GM11168 (cell line): ENCODE data around the gene ARHGAP44.

Source experiments
- in situ Hi-C: fragments of 300-500 bp; cut with MboI; formaldehyde crosslinking; loops from one replicate; pipeline ENCODE4 v1.12.0; 2022; ENCODE audit warnings: low sequenced_read_pairs; ENCODE audit not compliant: unreplicated experiment

Gene ARHGAP44

GRCh38 chr17:12987120-12987519 is 197.8 kb downstream of the ARHGAP44 start:
- in situ Hi-C loops, result no loop called here

- in situ Hi-C loops, result no loop called here
Measured at GRCh38 chr17:12990041-12990808, 200.9 kb downstream of the ARHGAP44 start.

GRCh38 chr17:12990926-12991325 is 201.6 kb downstream of the ARHGAP44 start:
- in situ Hi-C loops, result no loop called here

GRCh38 chr17:12992676-12993075 is 203.4 kb downstream of the ARHGAP44 start:
- in situ Hi-C loops, result no loop called here

GRCh38 chr17:12993631-12994030 is 204.3 kb downstream of the ARHGAP44 start:
- in situ Hi-C loops, result no loop called here

DNA sequence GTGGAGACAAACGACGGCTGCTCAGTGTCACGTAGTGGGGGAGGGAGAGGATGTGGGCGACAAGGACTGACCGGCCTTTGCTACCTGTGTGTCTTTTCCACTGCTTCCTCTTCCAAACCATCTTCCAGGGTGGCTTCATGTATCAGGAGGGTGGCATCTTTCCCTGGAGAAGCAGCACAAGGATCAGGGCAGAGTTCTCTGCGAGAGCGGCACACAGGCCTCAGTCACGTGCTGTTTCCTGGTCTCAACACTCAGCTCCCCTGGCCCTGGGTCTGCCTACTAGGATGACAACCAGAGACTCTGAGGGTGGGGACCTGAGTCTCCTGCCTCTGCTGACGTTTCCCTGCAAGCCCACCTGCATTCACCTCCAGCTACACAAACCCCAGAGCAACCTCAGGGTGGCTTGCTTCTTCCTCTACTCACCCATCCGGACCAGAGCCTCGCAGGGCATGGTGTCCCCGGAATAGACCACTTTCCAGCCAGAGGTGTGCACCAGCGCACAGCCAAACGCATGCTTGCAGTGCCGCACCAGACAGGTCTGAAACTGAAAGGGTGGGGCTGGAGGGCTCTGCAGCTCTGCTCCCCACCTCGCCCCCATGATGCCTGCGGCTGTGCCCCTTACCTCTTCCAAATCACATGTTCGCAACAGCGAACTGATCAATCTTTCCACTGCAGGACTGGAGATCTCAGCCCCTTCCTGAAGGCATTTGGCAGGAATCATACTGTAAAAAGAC is 205.2 kb downstream of the ARHGAP44 start:
- in situ Hi-C loops, result no loop called here

DNA sequence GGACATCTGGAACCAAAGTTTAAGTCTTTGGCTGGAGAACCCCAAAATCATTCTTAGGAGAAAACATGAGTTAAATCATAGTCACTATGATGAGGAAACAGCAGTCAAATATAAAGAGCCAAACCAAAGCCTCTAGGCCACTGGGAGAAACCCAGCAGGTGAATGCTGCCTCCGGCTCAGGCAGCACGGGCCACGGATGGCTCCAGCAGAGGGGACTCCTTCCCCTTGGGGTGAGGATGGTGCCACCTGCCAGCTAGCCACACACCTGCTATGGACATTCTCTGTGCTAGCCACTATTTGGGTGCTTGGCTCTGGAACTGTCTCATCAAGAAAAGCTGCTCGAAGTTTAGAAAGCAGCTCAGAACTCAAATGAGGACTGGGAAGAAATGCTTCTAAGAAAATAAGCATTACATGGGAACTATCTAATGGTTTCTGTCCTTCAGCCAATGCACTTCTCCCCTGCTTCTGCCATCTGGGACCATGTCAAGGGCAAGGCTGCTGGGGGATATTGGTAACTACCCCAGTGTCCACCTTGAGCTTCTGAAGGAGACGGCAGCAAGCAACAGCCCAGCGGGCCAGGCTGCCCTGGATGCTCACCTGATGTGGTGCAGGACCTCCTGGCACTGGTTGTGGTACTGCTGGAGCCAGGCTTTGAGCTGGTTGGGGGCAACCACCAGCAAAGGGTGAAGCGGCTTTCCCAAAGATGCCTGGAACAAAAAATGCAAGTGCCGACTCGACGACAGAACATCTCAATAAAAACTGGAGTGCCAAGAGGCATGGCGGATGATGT is 206.0 kb downstream of the ARHGAP44 start:
- in situ Hi-C loops, result no loop called here

DNA sequence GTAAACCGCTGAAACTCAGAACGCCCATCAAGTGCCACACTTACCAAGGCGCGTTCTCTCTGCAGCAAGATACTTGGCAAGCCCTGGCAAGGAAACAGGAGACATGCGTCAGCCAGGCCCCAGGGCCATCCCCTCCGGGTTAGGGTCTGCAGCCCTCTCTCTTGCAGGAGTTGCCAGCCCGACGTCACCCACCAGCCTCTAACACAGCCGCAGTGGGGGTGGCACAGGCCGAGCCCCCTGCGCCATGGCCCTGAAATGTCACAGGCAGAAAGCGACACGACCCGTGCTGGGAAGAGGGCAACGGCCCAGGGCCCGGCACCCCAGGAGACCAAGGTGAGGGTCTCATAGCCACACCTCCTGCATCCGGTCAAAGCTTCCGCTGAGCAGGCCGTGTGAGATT is 206.6 kb downstream of the ARHGAP44 start:
- in situ Hi-C loops, result no loop called here

- in situ Hi-C loops, result no loop called here
Measured at GRCh38 chr17:12996357-12996756, 207.1 kb downstream of the ARHGAP44 start.

- in situ Hi-C loops, result no loop called here
Measured at GRCh38 chr17:12996941-12997340, 207.6 kb downstream of the ARHGAP44 start.

- in situ Hi-C loops, result no loop called here
Measured at GRCh38 chr17:12998461-12998860, 209.2 kb downstream of the ARHGAP44 start.

DNA sequence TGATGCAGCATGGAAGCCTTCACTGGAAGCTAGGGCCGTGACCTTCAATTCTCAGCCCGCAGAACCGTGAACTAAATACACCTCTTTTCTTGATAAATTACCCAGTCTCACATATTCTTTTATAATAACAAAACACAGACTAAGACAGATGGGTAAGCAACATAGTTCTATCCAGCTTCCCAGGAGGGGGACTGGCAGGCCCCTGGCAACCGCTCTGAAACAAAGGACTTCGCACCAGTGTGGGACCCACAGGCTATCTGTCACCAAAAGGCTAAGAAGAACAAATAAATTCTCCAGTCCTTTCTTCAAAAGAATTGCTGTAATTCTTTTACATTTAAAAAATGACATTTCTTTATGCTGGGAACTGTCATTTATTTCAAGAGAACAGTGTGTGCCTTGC is 209.6 kb downstream of the ARHGAP44 start:
- in situ Hi-C loops, result no loop called here

- in situ Hi-C loops, result loop anchor here (25.0 kb wide), 1 partner anchor 813 kb away; no protein-coding TSS in a partner anchor
Measured at GRCh38 chr17:13000561-13000960, 211.3 kb downstream of the ARHGAP44 start.

DNA sequence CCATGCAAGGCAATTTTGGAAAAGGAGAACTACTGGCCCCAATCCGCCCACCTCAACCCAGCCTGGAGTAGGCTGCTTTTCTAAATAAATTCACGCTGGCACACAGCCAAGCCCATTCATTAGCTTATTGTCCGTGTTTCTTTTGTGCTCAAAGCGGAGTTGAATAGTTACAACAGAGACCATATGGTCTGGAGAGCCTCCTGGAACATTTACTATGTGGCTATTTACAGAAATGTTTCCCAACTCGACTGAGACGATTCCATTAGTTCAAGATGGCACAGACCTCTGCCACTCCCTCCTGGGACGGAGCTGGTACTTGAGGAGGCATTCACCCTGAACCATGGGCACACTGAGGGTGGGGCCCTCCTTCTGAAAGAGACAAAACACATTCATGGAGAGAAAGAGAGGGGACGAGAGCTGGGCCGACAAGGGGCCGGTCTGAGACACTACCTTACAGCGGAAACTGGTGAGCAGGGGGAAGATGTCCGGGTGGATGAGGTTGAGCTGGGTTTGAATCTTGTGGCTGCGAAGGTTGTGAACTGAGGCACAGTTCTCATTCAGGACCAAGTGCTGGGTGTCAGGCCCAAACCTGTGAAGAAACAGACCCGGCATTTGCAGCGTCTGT is 212.8 kb downstream of the ARHGAP44 start:
- in situ Hi-C loops, result loop anchor here (25.0 kb wide), 1 partner anchor 815 kb away; no protein-coding TSS in a partner anchor

- in situ Hi-C loops, result loop anchor here (25.0 kb wide), 1 partner anchor 816 kb away; no protein-coding TSS in a partner anchor
Measured at GRCh38 chr17:13002761-13003453, 213.6 kb downstream of the ARHGAP44 start.

DNA sequence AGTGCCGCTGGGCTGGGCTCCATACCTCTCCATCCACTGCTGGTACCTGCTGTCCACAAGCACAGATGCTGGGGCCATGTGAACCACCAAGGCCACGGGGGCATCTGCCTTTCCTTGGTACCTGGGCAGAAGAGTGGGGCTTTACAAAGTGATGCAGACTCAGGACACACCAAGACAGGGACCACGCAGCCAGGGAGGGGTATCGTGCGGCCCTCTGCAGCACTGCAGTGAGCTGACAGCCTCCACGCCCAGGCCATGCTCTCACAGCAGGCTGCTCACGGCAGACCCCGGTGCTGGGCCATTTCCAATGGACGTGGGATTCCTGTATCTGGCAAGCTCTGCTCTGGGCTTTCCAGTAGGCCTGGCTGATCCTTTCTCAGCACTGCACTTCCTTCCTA is 214.2 kb downstream of the ARHGAP44 start:
- in situ Hi-C loops, result loop anchor here (25.0 kb wide), 1 partner anchor 816 kb away; no protein-coding TSS in a partner anchor

DNA sequence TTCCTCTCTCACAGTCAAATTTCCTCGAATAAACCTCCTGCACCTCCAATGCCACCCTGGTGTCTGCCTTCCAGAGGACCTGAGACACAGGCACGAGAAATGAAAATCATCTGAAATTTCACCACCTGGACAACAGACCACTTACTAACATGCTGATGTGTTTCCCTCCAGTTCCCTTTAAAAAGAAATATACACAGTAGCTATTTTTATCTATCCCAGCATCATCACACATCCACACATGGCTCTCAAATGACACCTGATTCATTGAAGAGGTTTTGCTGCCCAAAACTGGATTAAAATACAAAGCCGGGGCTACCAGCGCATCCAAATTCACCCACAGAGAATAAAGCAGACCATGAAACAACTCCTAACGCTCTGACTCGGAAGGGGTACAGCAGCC is 214.6 kb downstream of the ARHGAP44 start:
- in situ Hi-C loops, result loop anchor here (25.0 kb wide), 1 partner anchor 817 kb away; no protein-coding TSS in a partner anchor

GRCh38 chr17:13004336-13004735 is 215.0 kb downstream of the ARHGAP44 start:
- in situ Hi-C loops, result loop anchor here (25.0 kb wide), 1 partner anchor 817 kb away; no protein-coding TSS in a partner anchor

DNA sequence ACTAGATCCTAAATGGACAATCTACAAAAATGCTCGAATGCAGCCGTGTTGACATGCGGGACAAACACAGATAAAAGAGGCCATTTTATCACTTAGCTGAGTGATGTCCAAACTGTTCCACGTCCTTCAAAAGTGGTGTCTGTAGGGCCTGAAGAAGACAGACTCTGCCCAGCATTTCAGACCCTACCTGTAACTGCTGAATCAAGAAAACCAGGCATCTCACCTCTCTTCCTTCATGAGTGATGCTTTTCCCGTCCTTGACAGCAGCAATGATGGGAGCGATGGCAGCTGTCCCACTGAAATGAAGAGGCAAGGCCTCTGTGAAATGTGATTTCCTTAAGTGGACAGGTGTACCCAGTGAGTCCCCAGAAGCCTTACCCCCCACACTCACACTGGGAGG is 216.2 kb downstream of the ARHGAP44 start:
- in situ Hi-C loops, result loop anchor here (25.0 kb wide), 1 partner anchor 818 kb away; no protein-coding TSS in a partner anchor
